ENCODE data around the gene TAGLN2.
"Not testable (repeated sequence)": the region's sequence is repeated elsewhere in the genome, so short reads cannot be mapped to it uniquely, and the experiment has no call there.

The TAGLN2 gene

DNA sequence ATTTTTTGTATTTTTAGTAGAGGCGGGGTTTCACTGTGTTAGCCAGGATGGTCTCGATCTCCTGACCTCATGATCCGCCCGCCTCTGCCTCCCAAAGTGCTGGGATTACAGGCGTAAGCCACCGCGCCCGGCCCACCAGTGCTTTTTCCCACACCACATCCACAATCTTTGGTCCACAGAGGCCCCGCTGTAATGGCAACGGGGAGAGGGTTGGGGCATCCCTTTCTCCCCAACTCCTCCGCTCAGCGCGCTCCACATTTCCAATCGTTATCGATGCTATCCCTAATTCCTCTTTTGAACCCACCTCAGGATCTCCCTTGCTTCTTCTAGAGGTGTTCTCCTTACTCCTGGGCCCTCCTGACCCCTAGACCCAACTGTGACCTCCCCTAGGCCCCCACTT, 25.7 kb downstream of the TAGLN2 start:
- DNase-seq (ENCODE audit: low read depth) = not testable (repeated sequence)

DNA sequence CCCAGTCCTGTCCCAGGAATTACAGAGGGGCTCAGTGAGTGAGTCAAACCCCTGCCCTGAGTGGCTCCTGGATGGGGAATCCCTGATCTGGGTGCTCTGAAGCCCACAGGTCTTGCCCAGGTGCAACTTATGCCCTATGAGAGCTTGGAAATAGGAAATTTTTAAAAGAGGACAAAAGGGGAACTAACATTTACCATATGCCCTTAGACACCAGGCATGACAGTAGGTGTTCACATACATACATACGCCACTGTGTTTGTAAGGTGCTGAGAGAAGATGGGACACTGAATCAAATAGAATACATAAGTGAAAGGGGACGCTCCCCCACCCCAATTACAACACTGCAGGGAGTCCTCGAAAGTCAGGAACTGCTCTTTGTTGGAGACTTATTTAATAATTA, 26.8 kb downstream of the TAGLN2 start:
- DNase-seq (ENCODE audit: low read depth) = no peak

DNA sequence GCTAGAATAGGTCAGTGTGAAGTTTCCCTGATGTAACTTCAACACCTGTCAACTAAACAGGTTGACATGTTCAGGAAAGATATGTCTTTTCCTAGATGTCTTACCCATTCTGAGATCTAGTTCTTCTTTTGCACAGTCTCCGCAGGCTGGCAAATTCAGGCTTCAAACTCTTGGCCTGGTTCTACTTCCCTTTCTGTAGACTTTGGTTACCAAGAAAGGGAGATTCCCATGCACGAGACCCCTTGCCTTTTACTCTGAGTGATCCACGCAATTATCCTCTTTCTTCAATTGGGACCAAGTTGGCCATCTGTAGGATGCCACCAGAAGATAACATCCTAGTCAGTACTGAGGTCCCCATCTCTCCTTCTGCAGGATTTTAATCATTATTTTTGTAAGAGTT, 27.3 kb downstream of the TAGLN2 start:
- no peak for DNase-seq (ENCODE audit: low read depth)

DNA sequence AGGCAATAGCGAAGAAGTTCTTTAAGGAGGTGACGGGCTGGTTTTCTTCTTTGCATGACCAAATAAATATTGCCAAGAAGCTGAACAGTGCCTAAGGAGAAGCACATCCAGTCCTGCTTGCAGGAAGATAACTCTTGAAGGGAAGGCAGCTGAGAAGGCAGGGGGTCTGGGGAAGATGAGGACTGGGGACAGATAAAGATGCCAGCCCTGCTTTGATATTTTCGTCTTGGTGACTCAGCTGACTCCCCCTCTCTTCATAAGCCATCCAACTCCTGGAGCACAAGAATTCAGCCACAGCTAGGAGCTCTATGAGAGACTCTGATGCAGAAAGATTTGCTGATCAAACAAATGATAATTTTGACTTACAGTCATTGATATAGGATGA, 28.8 kb downstream of the TAGLN2 start:
- DNase-seq (ENCODE audit: low read depth) = no peak

DNA sequence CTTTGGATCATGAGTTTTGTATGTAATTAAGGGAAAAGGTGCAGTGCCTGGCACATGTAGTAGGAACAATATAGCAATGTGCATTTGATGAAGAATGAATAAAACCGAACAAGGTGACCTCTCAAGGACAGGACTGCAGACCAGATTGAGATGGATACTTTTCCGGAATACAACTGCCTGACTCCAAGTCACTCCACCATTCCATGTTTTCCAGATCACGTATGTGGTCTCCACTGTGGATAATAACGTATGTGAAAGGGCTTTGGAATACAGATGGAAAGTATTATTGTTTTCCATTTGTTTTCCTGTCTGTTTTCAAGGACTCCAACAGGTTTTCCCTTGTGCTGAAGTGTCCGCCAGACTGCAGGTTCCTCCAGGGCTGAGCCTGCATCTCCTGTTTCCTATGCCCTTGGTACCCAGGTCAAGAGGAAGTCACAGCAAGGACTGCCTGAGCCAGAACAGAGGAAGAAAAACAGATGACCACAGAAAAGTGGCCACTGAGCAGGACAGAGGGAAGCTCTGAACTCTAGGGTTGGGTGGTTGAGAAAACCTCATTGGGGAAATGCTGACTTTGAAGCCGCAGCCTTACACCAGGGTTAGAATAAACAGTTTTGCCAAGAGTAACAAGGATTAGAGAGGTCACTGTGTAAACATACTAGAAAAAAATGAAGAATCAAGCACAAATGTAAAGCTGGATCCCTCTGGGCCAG, 29.3 kb downstream of the TAGLN2 start:
- no peak for DNase-seq (ENCODE audit: low read depth)

DNA sequence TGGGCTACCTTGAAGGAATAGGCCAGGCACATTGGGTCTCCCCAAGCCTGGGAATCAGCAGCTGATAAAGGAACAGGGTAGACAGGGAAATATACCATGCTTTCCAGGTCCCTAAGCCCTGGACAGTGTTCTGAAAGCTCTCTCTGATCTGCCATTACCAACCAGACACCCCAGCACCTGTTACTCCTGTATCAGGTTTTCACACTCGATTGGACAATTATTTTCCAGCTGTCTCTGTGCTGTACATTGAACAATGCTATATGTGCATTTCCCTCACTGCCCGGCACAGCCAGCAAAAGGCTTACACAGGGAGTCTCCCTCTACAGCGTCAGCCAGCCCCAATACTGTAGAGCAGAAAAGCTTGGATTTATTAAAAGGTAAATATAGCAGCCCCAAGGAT, 30.0 kb downstream of the TAGLN2 start:
- no peak for DNase-seq (ENCODE audit: low read depth)

DNA sequence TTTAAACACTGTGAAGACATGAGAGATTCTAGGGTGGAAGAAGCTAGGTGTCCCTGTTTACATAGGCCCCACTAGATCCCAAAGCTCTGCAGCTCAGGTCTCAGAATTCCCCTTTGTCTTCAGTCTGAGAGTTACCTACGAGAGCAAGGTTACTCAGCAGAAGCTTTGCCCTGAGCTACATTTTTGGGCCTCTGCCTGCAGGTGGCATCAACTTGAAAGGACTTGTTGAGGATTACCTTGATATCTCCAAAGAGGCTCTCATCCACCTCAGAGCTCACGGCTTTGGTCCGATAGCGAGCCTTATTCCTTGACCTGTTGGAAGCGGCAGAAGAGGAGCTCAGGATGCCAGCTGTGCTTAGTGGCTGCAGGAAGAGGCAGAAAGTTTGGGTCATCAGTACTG, 32.4 kb downstream of the TAGLN2 start:
- DNase-seq (ENCODE audit: low read depth) = no peak

DNA sequence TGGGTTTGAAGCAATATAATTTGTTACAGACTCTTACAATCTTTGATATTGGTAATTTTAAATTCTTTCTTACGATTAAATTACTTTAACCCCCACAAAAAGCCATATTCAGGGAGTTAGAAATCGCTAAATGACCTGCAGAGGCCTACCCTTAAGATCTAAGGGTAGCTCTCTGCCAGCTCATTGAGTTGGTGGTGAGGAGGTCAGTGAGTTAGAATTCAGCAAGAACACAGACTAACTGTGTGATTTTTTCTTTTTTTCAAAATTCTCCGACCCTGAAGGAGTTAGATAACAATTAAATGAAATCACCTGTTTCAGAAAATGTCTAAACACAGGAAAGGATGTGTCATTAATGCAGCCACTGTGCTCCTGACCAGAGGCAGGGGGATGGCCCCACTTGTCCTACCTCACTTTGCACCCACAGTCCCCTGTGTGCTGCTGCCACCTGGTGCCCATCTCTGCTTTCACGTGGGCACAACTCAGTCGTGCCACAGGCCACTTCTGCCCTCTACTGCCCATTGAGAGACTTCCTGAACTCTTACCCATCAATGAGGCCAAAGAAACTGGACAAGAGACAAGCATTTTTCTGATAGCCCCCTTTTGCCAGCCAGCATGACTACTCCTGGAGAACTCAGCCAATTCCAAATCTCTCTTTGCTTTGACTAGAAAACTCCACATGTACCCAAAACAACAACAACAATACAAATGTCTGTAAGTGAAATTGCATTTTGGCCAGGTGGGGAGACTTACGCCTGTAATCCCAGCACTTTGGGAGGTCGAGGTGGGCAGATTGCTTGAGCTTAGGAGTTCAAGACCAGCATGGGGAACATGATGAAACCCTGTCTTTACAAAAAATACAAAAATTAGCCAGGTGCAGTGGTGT, 33.8 kb downstream of the TAGLN2 start:
- DNase-seq (ENCODE audit: low read depth) = peak; percentile 80

DNA sequence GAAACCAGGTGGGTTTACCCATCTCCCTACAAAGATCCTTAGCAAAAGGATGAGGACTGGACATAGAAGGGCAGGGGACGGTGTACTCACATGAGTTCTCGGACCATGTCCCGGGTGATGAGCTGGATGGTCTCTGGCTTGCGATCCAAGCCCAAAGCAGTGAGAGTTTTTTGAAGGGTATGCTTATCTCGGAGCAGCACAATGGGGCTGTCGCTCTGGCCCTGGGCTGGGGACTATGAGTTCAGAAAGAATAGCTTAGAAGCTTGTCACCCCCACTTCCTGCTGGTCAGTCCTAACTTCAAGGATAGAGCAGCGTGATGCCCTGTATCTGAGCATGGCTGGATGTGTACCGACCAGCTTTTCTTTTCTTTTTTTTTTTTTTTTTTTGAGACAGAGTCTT, 34.9 kb downstream of the TAGLN2 start:
- no peak for DNase-seq (ENCODE audit: low read depth)

DNA sequence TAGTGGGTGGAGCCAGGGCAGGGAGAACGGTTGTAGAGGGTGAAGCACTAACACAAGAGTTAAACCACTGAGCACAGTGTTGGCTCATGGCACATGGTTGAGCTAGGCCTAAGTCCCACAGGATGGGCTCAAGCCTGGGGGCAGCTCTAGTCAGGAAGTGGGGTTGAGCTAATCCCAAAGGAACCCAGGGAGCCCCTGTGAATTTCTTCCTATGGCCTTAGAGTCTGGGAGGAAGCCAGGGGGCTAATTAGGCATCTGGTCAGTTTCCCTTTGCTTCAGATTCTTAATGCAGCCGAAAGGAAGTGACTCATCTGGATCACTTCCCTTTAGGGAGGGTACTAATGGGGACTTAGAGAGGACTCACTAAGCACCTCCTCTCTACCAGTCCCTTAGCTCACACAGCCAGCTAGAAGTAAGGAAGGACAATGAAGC, 35.5 kb downstream of the TAGLN2 start:
- DNase-seq (ENCODE audit: low read depth) = peak; percentile 72

DNA sequence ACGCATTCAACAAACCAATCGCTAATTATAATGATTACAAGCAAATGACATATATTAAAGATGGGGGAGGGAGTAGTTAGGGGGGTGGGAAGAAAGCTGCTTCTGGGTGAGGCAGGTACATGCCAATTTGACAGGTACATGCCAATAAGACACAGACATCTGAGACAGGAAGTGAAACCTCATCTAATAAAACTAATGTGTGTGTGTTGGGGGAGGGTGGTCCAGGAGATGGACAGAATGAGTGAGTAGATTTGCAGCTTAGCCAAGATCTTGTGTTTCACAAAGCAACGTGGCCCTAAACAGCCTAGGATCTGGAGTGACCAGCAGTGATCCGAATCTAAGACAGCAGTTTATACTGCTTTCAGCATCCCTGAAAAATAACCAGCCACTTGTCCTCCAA, 36.1 kb downstream of the TAGLN2 start:
- no peak for DNase-seq (ENCODE audit: low read depth)

DNA sequence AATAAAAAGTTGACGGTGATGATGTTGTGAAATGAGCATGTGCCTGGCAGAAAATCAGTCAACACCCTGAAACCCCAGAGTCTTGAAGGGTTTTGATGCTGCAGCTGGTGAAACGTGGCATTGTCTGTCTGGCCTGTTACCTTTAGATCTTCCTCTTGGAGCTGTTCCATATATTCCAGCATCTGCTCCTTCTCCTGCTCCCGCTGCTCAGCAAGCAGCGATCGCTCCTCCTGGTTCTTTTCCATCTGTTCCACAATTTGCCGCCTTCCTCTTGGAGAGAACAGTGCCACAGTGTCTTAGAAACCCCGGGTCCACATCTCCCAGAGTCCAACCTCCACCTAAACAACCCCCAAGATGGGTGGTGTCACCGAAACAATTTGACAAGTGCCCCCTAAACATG, 41.0 kb downstream of the TAGLN2 start:
- no peak for DNase-seq (ENCODE audit: low read depth)

DNA sequence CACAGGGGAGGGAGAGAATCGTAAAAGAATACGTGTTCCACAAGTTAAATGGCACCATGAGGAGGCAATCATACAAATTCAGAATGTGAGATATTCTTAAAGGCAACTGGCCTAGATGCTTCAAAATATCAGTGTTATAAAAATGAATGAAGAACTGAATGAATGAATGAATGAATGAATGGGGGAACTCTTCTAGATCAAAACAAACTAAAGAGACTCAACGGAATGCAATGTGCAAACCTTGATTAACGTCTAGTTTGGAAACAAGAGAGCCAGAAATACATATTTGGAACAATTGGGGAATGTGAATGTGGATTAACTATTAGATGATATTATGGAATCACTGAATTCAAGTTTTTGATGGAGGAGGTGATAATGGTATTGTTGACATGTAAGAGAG, 42.2 kb downstream of the TAGLN2 start:
- DNase-seq (ENCODE audit: low read depth) = no peak

DNA sequence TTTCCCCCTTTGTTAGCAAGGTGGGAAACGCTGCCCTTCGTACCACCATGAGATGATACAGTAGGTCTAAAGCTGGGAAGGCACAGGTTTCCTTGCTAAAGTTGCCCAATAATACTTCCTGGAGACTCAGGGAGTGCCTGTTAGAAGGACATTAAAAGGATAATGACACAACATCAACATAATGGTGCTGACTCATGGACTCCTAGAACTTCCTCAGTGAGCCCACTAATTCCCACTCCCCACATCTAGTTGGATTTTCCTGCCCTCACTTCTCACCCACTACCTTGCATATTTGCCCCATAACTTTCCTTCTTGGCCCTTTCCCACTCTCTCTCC, 42.8 kb downstream of the TAGLN2 start:
- no peak for DNase-seq (ENCODE audit: low read depth)

DNA sequence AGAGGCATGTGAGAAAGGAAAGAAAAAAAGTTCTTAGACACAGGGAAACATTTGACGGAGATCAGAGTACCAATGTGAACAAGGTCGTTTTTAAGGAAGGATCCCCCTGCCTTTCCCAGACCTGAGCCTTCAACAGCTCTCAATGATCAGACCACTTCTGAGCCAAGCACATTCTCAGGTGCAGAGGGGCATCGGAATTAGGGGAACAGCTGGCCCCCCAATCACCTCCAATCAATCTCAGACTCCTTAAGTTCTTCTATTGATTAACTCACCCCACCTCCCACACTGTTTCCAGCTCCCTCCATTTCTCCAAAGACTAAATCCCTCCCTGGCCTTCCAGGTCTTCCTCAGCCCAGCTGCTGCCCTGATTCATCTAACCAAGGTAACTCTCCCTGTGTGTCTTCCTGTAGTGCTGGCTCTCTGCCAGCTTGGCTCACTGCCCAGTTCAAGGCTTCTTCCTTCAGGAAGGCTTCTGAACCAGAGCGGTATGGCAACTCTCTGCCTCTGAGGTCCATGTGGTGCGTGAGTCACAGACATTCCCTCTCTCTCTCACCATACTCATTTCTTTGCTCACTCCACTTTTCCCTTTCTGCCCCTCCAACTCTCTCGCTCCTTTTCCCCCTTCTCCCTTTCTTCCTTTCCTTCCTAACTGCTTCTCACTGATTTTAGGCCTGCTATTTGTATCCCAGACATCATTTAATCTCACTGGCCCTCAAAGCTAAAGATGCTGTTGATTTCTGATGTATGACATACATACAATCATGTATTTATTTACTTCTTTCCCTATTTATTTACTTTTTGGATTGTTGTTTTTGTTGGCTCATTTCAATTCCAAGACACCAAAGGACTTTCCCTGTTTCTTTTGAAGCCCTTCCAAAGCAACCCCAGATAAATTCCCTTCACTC, 43.4 kb downstream of the TAGLN2 start:
- DNase-seq (ENCODE audit: low read depth) = peak; percentile 45

DNA sequence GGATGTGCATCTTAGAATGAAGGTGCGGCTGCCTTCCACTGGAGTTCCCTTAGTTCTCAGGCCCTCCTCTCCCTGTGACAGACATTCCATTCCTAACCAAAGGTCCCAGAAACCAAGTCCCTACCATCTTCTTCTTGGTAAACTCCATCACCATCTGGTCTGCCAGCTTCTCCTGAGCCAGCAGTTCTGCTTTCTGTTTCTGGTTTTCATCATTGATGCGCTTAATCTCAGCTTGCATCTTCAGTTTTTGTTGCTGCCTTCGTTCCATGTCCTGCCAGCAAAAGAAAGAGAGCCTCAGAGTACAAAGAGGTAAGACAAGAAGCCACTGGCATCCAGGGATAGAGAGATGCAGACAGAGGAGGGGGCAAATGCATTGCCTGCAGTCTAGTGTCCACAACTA, 44.9 kb downstream of the TAGLN2 start:
- DNase-seq (ENCODE audit: low read depth) = no peak

DNA sequence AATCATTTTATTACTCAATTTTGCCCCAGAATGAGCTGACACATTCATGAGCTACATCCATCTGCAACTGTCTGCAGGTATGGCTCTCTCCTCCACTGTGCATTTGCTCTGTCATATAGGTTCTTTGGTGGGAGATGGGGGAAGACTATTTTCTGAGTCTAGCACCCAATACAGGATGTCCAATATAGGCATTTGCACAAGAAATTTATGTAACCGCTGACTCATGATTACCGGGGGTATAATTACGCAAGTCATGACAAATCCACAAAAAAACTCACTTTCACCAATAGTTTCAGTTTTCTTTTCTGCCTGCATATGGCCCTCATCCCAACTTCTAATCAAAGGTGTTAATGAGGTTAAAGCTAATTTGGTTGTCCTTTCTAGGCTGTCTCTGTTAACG, 45.3 kb downstream of the TAGLN2 start:
- DNase-seq (ENCODE audit: low read depth) = no peak

DNA sequence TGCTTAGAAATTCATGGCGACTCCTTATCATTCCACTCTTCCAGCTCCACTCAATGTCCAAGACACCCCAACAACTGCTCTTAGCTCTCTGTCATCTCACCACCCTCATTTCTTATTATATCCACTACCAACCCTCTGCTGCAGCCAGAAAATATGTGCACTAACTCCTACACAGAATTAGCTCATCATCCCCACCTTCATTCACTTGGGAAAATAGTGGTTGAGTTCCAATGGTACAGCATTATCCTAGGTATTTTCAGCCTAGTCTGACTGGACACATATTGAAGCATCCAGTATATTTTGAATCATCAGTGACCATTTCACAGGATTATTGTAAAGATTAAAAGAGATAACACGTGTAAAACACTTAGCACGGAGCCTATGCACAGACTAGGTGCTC, 46.2 kb downstream of the TAGLN2 start:
- DNase-seq (ENCODE audit: low read depth) = no peak

DNA sequence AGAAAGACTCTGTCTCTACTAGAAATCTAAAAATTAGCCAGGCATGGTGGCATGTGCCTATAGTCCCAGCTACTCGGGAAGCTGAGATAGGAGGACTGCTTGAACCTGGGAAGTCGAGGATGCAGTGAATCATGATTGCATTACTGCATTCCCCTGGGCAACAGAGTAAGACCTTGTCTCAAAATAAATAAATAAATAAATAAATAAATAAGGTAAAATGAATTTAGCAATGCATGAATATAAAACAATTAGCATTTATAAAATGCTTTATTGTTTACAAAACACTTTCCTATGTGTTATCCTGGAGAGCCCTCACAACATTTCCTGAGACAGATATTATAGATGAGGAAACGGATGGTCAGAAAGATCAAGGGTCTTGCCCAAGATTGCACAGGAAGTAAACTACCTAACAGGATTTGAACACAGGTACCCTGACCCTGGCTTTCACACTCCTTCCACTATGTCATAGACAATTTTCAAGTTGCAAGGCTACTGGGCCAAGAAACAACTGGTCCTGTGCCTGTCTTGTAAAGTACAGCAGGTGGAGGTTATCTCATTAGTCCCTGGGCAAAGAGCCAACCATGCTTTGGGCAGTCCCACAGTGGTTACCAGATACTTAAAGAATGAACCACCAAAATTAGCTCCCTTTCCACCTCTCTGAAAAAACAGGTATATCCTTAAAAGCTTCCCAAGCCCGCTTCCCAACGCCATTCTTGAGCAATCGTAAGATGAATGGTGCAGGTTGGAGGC, 47.4 kb downstream of the TAGLN2 start:
- no peak for DNase-seq (ENCODE audit: low read depth)

DNA sequence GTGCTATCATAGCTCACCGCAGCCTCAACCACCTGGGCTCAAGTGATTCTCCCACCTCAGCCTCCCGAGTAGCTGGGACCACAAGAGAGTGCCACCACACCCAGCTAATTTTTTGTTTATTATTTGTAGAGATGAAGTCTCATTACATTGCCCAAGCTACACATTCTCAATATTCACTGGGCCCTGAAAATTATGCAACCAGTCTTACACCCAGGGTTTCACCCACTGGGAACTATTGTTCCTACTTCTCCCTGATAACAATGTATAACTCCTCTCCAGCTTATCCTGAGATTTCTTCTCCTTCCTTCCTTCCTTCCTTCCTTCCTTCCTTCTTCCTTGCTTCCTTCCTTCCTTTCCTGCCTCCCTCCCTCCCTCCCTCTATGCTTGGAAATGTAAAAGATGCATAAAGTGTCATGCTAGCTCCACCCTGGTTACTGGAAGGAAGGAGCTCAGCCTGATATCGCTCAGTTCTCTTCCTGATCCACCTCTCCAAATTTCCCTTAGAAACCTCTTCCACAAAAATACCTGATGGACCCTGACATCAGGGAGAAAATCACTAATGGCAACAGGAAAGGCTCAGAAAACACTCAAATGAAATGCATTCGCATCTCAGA, 51.7 kb downstream of the TAGLN2 start:
- no peak for DNase-seq (ENCODE audit: low read depth)

DNA sequence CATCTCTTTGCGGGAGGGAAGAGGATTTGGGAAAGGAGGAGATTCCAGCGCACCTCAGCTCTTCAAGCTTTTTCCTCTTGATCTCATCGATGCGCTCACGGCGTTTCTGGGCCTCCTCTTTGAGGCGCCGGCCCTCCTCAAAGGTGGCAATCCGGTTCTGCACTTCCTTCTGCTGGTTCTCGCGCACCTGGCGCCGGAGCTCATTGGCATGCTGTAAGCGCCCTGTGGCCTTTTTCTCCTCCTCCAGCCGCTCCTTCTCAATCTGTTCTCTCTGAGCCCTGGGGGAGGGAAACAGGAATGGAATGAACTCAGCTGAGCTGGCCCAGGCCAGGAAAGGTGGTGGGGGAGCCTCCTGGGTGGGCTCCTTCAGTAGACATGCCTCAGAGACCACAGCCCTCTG, 52.4 kb downstream of the TAGLN2 start:
- DNase-seq (ENCODE audit: low read depth) = no peak

DNA sequence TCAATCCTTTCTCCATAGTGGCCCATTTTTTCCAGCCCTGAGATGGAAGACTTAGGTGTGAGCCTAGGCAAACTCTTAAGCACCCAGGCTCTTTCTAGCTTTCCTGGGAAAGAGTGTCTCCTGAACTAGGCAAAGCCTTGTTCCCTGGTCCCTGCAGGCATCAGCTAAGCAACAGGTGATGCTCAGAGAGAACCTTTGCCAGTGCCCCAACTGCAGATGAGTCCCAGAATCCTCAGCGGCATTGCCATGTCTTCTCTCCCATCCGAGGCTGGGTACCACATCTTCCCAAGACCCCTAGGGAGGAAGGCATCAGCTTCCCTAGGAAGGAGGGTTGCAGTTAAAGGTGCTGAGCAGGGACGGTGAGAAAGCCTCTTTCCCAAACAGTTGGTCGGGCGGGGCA, 54.6 kb downstream of the TAGLN2 start:
- no peak for DNase-seq (ENCODE audit: low read depth)

Measured in CMK (cell line).